Medulla oblongata (tissue), 1 donor: ENCODE data around the gene CCDC157.

Experiments used
- DNase-seq: peaks from one replicate; pipeline ENCODE4 v3.0.0-alpha.2; 2015; ENCODE audit errors: extremely low spot score

Gene CCDC157

GRCh38 chr22:30356449-30357235 lies at the start of gene CCDC157, which contains the start of gene SF3A1:
Gene CCDC157, plus strand, starts transcription at chr22:30357007. Its CDS starts 8,994 bp downstream, at chr22:30366001.
Gene SF3A1, minus strand, starts transcription at chr22:30356894. Its CDS starts 102 bp downstream, at chr22:30356792.
- DNase-seq: peak; percentile 93

GRCh38 chr22:30307041-30307574 lies 49.7 kb upstream of the CCDC157 start:
- no peak for DNase-seq

- no peak for DNase-seq
These were observed 48.7 kb upstream of the CCDC157 start for GRCh38 chr22:30308093-30308492.

GRCh38 chr22:30308518-30309230 lies 48.1 kb upstream of the CCDC157 start:
- no peak for DNase-seq

- DNase-seq: no peak
These were observed 46.7 kb upstream of the CCDC157 start for GRCh38 chr22:30309951-30310741.

- DNase-seq: peak; percentile 54
These were observed 45.7 kb upstream of the CCDC157 start for GRCh38 chr22:30310881-30311771.

- DNase-seq: no peak
These were observed 44.8 kb upstream of the CCDC157 start for GRCh38 chr22:30312053-30312452.

GRCh38 chr22:30313527-30314363 lies 43.1 kb upstream of the CCDC157 start:
- DNase-seq: no peak

GRCh38 chr22:30314915-30315314 lies 41.9 kb upstream of the CCDC157 start:
- DNase-seq: no peak

- DNase-seq: no peak
These were observed 40.7 kb upstream of the CCDC157 start for GRCh38 chr22:30315962-30316576.

- no peak for DNase-seq
These were observed 39.0 kb upstream of the CCDC157 start for GRCh38 chr22:30317778-30318177.

GRCh38 chr22:30318799-30319419 lies 37.9 kb upstream of the CCDC157 start:
- no peak for DNase-seq

- DNase-seq: no peak
These were observed 36.7 kb upstream of the CCDC157 start for GRCh38 chr22:30320021-30320556.

GRCh38 chr22:30321461-30321860 lies 35.3 kb upstream of the CCDC157 start:
- DNase-seq: no peak

- DNase-seq: no peak
These were observed 33.6 kb upstream of the CCDC157 start for GRCh38 chr22:30323246-30323645.

- DNase-seq: no peak
These were observed 32.6 kb upstream of the CCDC157 start for GRCh38 chr22:30324014-30324730.

- no peak for DNase-seq
These were observed 31.6 kb upstream of the CCDC157 start for GRCh38 chr22:30325065-30325720.
